T-helper 2 cell treated with Interferon-gamma antibody and Interleukin-4, amounts not matched to agents 5 μg/mL and 100 μg/mL, for 36 hours (primary cell): ENCODE measurements around the gene SYT4.
"Not testable (repeated sequence)": the region's sequence is repeated elsewhere in the genome, so short reads cannot be mapped to it uniquely, and the experiment has no call there.

Experiments
- DNase-seq: peaks from one replicate; pipeline ENCODE4 v3.0.0; 2021; ENCODE audit warnings: low spot score
- H3K27ac Mint-ChIP-seq: one replicate; pipeline ENCODE4 v1.8.0; 2021; ENCODE audit warnings: mild to moderate bottlenecking, mixed read lengths
- H3K27me3 Mint-ChIP-seq: one replicate; pipeline ENCODE4 v1.8.0; 2021; ENCODE audit warnings: low read depth, mixed read lengths
- H3K36me3 Mint-ChIP-seq: one replicate; pipeline ENCODE4 v1.8.0; 2021; ENCODE audit warnings: low read depth, mixed read lengths
- H3K4me1 Mint-ChIP-seq: one replicate; pipeline ENCODE4 v1.8.0; 2021; ENCODE audit warnings: low read depth, mixed read lengths
- H3K4me3 Mint-ChIP-seq: one replicate; pipeline ENCODE4 v1.8.0; 2022; ENCODE audit warnings: mild to moderate bottlenecking, moderate library complexity, mixed read lengths
- H3K9me3 Mint-ChIP-seq: one replicate; pipeline ENCODE4 v1.8.0; 2021; ENCODE audit warnings: mixed read lengths

The SYT4 gene, protein sequence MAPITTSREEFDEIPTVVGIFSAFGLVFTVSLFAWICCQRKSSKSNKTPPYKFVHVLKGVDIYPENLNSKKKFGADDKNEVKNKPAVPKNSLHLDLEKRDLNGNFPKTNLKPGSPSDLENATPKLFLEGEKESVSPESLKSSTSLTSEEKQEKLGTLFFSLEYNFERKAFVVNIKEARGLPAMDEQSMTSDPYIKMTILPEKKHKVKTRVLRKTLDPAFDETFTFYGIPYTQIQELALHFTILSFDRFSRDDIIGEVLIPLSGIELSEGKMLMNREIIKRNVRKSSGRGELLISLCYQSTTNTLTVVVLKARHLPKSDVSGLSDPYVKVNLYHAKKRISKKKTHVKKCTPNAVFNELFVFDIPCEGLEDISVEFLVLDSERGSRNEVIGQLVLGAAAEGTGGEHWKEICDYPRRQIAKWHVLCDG

DNA sequence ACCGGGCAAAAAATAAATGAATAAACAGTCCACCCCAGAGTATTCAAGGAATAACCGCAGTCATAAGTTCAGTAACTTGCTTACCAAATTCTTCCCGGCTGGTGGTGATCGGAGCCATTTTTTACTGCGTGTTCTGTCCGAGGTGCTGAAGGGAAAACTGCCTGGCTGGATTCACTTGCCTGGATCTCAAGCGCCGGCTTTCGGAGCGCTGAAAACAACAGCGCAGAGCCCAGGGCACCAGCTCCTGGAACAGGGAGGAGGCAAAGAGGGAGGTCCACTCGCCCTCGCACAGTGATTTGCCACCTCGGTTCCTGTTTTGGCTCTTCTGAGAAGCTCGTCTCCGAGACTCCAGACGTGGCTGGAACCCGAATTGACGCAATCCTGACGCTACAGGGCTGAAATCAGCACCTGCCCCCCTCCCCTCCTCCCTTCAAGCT is at the start of gene SYT4:
Gene SYT4 (minus strand): TSS at position 327 of the 437 bp plus-strand sequence. CDS start 209 bp downstream, at position 118.
- no peaks in the 10 kb centered on the region for H3K9me3 Mint-ChIP-seq
- no peaks in the 10 kb centered on the region for H3K4me1 Mint-ChIP-seq
- H3K27ac Mint-ChIP-seq, result no peak within 1 kb of the TSS
- H3K4me3 Mint-ChIP-seq, result no peak within 1 kb of the TSS
- no peak for DNase-seq
- peaks cover 7% of the 10 kb centered on the region for H3K27me3 Mint-ChIP-seq
- H3K36me3 Mint-ChIP-seq, result no peaks in the 10 kb centered on the region

DNA sequence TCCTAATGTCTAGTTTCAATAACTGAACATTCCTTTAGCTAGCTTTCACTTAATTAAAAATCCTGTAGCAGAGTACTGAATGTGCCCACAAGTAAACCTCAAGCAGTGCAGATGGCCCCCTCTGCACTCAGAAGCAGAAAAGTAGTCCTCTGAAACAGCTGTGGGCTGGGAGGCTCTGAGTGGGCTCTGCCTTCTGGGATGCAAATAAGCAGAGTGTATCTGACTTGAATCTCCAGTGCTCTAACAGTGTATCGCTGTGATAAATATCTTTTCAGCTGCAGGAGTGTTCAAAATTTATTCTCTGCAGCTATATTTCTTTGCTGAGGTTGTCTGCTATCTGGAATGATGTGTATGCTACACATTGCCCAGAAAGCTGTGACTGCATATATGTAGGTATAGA is 44.8 kb upstream of the SYT4 start:
- DNase-seq, result no peak

DNA sequence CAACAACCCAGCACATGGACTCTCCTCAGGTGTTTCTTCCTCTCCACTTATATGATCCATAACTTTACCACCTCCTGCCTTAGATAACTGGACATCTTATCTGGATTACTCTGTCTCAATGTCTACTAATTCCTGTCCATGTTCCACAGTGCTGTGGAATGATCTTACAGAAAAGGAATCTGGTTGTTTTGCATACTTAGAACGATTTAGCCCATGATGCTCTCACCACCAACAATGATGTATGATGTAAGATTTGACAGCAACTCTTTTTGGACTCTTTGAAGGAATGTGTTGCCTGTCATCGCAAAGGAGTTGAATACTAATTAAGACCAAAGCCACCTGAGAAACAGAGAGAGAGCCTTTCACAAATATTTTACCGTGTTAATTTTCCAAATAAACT is 37.7 kb upstream of the SYT4 start:
- Mint-ChIP-seq H3K27ac (no peak overlapping the region), H3K9me3 (no peaks in the 10 kb centered on the region), H3K36me3 (no peaks in the 10 kb centered on the region), H3K27me3 (no peaks in the 10 kb centered on the region), H3K4me3 (no peak overlapping the region), H3K4me1 (no peaks in the 10 kb centered on the region)
- DNase-seq, result no peak

More for the DNA sequence above, 44.8 kb upstream of the SYT4 start:
- Mint-ChIP-seq H3K27me3 (no peaks in the 10 kb centered on the region), H3K27ac (no peak overlapping the region), H3K4me1 (no peaks in the 10 kb centered on the region), H3K36me3 (no peaks in the 10 kb centered on the region), H3K9me3 (no peaks in the 10 kb centered on the region), H3K4me3 (no peak overlapping the region)

DNA sequence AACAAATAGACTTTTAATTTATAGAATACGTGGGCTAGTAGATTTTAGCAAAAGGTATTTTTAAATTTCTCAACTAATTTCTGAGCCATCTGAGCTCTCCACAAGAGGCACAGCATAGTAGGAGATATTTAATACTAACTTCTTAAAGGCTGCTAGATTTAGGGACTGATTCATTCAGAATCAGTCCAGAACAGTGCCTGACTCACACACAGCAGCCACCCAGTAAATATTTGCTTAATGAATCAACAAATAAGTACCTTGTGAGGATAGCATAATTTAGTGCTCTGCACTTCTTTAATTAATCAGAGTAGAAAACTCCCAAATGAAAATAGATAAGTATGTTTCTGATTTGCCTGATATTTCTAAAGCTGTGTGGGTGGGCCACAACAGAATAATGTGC is 35.6 kb upstream of the SYT4 start:
- H3K9me3 Mint-ChIP-seq, result no peaks in the 10 kb centered on the region
- H3K27me3 Mint-ChIP-seq, result no peaks in the 10 kb centered on the region
- no peak for DNase-seq
- H3K4me3 Mint-ChIP-seq, result no peak overlapping the region
- no peaks in the 10 kb centered on the region for H3K4me1 Mint-ChIP-seq
- H3K27ac Mint-ChIP-seq, result no peak overlapping the region
- no peaks in the 10 kb centered on the region for H3K36me3 Mint-ChIP-seq

DNA sequence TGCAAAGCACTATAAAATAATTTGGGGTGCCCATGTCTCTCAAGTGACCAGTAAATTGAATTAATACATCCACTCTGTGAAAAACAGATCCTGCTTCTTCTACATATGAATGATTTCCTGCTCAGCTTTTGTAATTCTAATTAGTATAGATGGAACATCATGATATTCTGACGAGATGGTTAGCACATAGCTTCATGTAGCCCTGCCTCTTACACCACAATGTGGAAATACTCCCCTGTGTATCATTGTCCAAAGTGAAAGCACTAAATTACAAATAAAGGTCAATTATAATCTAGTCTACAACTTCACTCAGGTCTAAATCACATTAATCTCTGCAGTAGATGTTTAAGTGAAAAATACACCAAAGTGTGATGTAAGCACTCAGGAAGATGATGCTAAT is 32.9 kb upstream of the SYT4 start:
- no peak for DNase-seq
- Mint-ChIP-seq H3K4me3 (no peak overlapping the region), H3K36me3 (no peaks in the 10 kb centered on the region), H3K27ac (no peak overlapping the region), H3K27me3 (no peaks in the 10 kb centered on the region), H3K4me1 (no peaks in the 10 kb centered on the region), H3K9me3 (peaks cover 3% of the 10 kb centered on the region)

DNA sequence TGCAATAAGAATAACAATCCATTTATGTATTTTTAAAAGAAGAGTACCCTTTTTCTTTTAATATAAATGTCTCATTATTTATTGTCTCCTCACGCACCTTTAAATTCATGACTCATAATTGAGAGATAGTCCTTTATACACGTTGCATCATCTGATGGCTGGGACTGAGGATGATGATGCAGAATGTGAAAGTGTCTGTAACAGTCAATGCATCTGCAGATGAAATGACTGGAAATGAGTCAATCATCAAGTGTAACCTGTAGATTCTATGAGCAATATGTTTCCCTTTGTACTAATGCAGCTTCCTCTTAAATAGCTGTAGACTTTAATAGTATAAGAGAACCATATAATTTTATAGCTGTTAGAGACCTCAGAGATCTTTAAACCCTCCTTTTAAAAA is 26.1 kb upstream of the SYT4 start:
- H3K9me3 Mint-ChIP-seq, result peaks cover 3% of the 10 kb centered on the region
- H3K27ac Mint-ChIP-seq, result no peak overlapping the region
- no peaks in the 10 kb centered on the region for H3K27me3 Mint-ChIP-seq
- no peaks in the 10 kb centered on the region for H3K4me1 Mint-ChIP-seq
- DNase-seq, result no peak
- no peak overlapping the region for H3K4me3 Mint-ChIP-seq
- no peaks in the 10 kb centered on the region for H3K36me3 Mint-ChIP-seq

DNA sequence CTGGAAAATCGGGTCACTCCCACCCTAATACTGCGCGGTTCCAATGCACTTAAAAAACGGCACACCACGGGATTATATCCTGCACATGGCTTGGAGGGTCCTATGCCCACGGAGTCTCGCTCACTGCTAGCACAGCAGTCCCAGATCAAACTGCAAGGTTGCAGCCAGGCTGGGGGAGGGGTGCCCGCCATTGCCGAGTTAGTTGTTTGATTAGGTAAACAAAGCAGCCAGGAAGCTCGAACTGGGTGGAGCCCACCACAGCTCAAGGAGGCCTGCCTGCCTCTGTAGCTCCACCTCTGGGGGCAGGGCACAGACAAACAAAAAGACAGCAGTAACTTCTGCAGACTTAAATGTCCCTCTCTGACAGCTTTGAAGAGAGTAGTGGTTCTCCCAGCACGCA is 8.9 kb upstream of the SYT4 start:
- H3K27ac Mint-ChIP-seq, H3K9me3 Mint-ChIP-seq, H3K27me3 Mint-ChIP-seq: not testable (repeated sequence)

DNA sequence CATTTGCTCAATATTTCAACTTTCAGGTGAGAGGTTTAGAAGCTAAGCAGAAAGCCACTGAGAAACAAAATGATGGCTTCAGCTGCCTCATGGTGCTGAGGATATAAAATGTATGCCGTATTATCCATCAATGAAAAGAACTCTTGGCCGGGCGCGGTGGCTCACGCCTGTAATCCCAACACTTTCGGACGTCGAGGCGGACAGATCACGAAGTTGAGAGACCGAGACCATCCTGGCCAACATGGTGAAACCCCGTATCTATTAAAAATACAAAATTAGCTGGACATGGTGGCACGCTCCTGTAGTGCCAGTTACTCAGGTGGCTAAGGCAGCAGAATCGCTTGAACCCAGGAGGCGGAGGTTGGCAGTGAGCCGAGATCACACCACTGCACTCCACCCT is 6.0 kb upstream of the SYT4 start:
- H3K27ac Mint-ChIP-seq, result no peak overlapping the region
- no peaks in the 10 kb centered on the region for H3K27me3 Mint-ChIP-seq
- no peak for DNase-seq
- no peaks in the 10 kb centered on the region for H3K36me3 Mint-ChIP-seq
- H3K4me3 Mint-ChIP-seq, result no peak overlapping the region
- peaks cover 5% of the 10 kb centered on the region for H3K9me3 Mint-ChIP-seq
- no peaks in the 10 kb centered on the region for H3K4me1 Mint-ChIP-seq

More for the DNA sequence above, 8.9 kb upstream of the SYT4 start:
- H3K4me3 Mint-ChIP-seq, H3K4me1 Mint-ChIP-seq, H3K36me3 Mint-ChIP-seq, DNase-seq: not testable (repeated sequence)

DNA sequence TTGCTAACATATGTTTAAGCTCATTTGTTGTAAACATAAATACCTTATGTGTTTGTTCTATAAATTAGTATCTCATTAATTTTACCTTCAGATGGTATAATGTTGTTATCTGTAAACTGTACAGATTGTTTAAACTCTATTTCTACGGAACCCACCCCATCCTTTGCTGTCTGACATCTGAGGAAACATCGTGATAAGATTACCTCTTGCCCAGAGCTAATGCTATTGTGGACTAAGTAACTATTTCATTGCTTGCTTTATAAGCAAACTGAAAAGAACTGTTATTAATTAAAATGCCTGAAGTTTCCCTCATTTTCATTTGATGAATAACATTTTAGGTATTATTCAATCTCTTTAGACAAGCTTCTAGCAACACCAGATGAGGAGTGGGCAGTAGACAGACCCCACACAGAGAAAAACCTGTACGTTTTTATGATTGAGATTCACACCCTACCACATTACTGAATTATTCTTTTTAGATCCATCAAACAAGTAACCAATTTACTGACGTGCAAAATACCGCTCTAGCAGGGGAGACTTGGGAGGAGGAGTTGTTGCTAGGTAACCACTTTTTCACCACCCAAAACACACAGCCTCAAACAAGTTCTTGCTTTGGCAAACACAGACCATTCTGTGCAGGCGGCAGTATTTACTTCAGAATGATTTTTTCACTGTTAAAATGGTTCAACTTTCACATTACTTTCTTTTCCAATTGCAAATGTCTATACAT is 1.9 kb upstream of the SYT4 start:
- peaks cover 7% of the 10 kb centered on the region for H3K27me3 Mint-ChIP-seq
- H3K4me1 Mint-ChIP-seq, result no peaks in the 10 kb centered on the region
- peaks cover 2% of the 10 kb centered on the region for H3K9me3 Mint-ChIP-seq
- H3K36me3 Mint-ChIP-seq, result no peaks in the 10 kb centered on the region
- no peak overlapping the region for H3K27ac Mint-ChIP-seq
- no peak overlapping the region for H3K4me3 Mint-ChIP-seq
- no peak for DNase-seq

DNA sequence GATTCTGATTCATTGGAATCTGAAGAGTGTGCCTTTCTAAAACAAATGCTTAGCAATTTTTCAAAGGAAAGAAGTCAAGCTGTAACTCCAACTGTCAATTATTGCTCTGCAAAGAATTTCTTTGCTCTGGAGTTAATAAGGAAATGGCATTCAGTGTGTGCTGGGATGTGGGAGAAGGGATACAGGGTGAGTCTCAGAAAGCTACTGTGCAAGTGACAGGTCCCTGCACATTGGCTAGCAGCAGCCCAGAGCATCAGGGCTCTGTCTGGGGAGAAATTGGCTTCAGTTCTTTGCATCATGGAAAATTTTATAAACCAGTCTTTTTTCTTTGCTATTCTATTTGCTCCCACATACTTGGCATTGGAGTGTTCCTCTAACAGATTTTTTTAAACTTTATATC is 1.1 kb upstream of the SYT4 start:
- Mint-ChIP-seq H3K27me3 (peaks cover 7% of the 10 kb centered on the region), H3K4me1 (no peaks in the 10 kb centered on the region), H3K9me3 (no peaks in the 10 kb centered on the region), H3K36me3 (no peaks in the 10 kb centered on the region), H3K4me3 (no peak overlapping the region), H3K27ac (no peak overlapping the region)
- DNase-seq, result no peak

DNA sequence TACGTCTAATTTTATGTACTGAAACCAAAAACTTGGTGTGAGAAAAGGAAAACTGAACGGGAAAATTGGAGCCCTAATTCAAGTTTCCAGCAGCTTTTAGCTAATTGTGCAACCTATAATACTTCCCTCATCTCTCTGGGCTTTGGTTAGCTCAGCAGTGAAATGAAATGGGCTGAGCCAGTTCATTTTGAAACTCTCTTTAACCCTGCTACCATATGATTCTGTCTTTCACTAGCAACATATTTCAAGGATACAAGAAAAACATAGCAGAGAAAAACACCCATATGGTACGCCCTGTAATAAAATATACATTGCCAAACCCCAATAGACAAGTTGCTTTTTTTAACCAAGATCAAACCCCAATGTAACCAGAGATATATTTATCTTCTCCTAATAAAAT is 799 bp downstream of the SYT4 start:
- Mint-ChIP-seq H3K9me3 (no peaks in the 10 kb centered on the region), H3K27ac (no peak overlapping the region), H3K4me1 (no peaks in the 10 kb centered on the region), H3K4me3 (no peak overlapping the region), H3K27me3 (peaks cover 7% of the 10 kb centered on the region), H3K36me3 (no peaks in the 10 kb centered on the region)
- DNase-seq, result no peak

DNA sequence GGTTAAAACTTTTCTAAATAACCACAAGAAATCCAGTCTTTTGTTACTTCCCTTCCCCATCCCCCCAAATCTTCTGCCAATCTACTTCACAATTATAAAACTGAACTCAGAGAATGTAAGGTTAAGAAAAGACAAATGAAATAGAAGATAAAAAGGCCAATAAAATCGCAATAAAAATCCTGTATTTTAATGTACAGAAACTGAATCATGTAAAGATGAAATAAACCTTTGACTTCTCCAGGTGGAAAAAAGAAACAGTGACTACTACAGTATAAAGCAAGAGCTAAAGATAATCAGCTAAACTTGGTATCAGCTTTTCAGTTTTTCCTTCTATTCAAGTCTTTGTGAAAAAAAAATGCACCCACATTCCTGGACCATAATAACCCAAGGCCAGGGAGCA is 1.7 kb downstream of the SYT4 start:
- H3K4me3 Mint-ChIP-seq, result no peak overlapping the region
- no peak overlapping the region for H3K27ac Mint-ChIP-seq

DNA sequence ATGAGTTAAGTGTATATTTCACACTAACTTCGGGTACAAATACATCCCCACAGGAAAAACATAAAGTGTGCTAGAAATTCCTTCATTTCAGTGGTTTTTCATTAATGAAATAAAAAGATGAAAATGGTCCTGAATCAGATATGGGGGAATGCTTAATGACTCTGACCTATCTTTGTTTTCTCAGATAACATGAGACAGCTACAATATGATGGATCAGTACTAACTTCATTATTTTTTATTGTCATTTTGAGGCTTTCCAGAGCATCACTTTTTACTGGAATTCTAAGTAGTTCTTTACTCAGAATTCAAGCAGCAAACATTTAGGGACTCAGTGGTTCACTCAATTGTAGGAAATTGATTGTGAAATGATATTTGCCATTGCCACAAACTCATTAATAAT is 2.8 kb downstream of the SYT4 start:
- Mint-ChIP-seq H3K4me1 (no peaks in the 10 kb centered on the region), H3K36me3 (no peaks in the 10 kb centered on the region), H3K27ac (no peak overlapping the region), H3K9me3 (no peaks in the 10 kb centered on the region), H3K27me3 (peaks cover 7% of the 10 kb centered on the region), H3K4me3 (no peak overlapping the region)
- no peak for DNase-seq

More for the DNA sequence above, 1.7 kb downstream of the SYT4 start:
- H3K9me3 Mint-ChIP-seq, result no peaks in the 10 kb centered on the region
- no peaks in the 10 kb centered on the region for H3K4me1 Mint-ChIP-seq
- no peak for DNase-seq
- H3K27me3 Mint-ChIP-seq, result peaks cover 7% of the 10 kb centered on the region
- no peaks in the 10 kb centered on the region for H3K36me3 Mint-ChIP-seq

DNA sequence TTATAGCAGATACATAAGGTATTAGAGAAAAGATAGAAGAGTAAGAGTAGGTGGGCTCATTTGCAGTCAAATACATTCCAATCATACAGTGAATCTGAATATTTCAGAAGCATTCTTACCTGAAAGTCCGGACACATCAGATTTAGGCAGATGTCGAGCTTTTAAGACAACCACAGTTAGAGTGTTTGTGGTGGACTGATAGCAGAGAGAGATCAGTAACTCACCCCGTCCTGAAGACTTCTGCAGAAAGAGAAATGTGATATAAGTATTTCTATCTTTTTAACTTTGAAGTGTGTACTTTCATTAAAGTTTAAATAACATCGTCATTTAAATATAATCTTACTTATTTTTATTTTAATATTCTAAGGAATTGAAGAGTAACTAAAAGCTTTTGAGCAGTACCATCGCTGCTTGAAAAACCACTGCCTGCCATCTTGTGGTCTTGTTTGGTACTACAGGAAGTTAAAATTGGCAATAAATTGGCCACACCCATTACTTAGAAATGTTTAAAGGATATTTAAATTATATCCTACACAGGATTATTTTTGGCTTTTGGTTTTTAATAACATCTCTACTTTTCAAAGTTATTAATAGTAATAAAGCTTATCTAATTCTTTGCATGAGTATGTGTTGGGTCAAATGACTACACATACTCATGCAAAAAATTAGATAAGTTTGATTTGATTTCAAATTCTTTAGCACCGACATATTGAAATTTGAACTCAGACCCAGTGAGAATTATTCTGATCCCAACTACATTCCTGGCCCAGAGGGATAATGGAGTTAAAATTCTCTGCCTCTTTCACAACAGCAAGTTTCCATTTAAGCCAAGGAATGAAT is 5.5 kb downstream of the SYT4 start:
- no peaks in the 10 kb centered on the region for H3K27me3 Mint-ChIP-seq
- no peak for DNase-seq

More for the DNA sequence above, 5.5 kb downstream of the SYT4 start:
- no peak overlapping the region for H3K4me3 Mint-ChIP-seq
- no peaks in the 10 kb centered on the region for H3K9me3 Mint-ChIP-seq
- H3K27ac Mint-ChIP-seq, result no peak overlapping the region
- no peaks in the 10 kb centered on the region for H3K4me1 Mint-ChIP-seq
- no peaks in the 10 kb centered on the region for H3K36me3 Mint-ChIP-seq
